ENCODE data around the gene ASB18. TPM values are rescaled to one million over a fixed set of nuclear protein-coding genes. Genes with fewer than 3 reads are reported as not detected.

Gene ASB18
- total RNA-seq, 1 donor = not detected

GRCh38 chr2:236219411-236219810 is 44.8 kb downstream of the ASB18 start:
- DNase-seq (ENCODE audit: low read depth) = no peak
- TF ChIP-seq CTCF (IDR thresholded peaks at IDR 0.05; ENCODE audit: insufficient read depth, low read length) = no peak
- H3K4me3 ChIP-seq (ENCODE audit: low read depth, low read length) = no peak overlapping the region

GRCh38 chr2:236217926-236218325 is 46.3 kb downstream of the ASB18 start:
- no peak for TF ChIP-seq CTCF (IDR thresholded peaks at IDR 0.05; ENCODE audit: insufficient read depth, low read length)
- no peak overlapping the region for H3K4me3 ChIP-seq (ENCODE audit: low read depth, low read length)
- DNase-seq (ENCODE audit: low read depth) = no peak

GRCh38 chr2:236216711-236217110 is 47.5 kb downstream of the ASB18 start:
- DNase-seq (ENCODE audit: low read depth) = no peak
- TF ChIP-seq CTCF (IDR thresholded peaks at IDR 0.05; ENCODE audit: insufficient read depth, low read length) = no peak
- no peak overlapping the region for H3K4me3 ChIP-seq (ENCODE audit: low read depth, low read length)

GRCh38 chr2:236215761-236216333 is 48.4 kb downstream of the ASB18 start:
- no peak for TF ChIP-seq CTCF (IDR thresholded peaks at IDR 0.05; ENCODE audit: insufficient read depth, low read length)
- no peak for DNase-seq (ENCODE audit: low read depth)
- H3K4me3 ChIP-seq (ENCODE audit: low read depth, low read length) = no peak overlapping the region

GRCh38 chr2:236215196-236215595 is 49.0 kb downstream of the ASB18 start:
- no peak overlapping the region for H3K4me3 ChIP-seq (ENCODE audit: low read depth, low read length)
- DNase-seq (ENCODE audit: low read depth) = no peak
- no peak for TF ChIP-seq CTCF (IDR thresholded peaks at IDR 0.05; ENCODE audit: insufficient read depth, low read length)

- H3K4me3 ChIP-seq (ENCODE audit: low read depth, low read length) = no peak overlapping the region
- TF ChIP-seq CTCF (IDR thresholded peaks at IDR 0.05; ENCODE audit: insufficient read depth, low read length) = no peak
Observed at GRCh38 chr2:236214376-236214995, 49.7 kb downstream of the ASB18 start.

GRCh38 chr2:236211296-236211695 is 52.9 kb downstream of the ASB18 start:
- DNase-seq (ENCODE audit: low read depth) = no peak
- no peak overlapping the region for H3K4me3 ChIP-seq (ENCODE audit: low read depth, low read length)
- no peak for TF ChIP-seq CTCF (IDR thresholded peaks at IDR 0.05; ENCODE audit: insufficient read depth, low read length)

More at GRCh38 chr2:236214376-236214995, 49.7 kb downstream of the ASB18 start:
- DNase-seq (ENCODE audit: low read depth) = no peak
